Measurements from ENCODE around the gene NT5M. TPM values are rescaled to one million over a fixed set of nuclear protein-coding genes. Genes with fewer than 3 reads are reported as not detected.

Gene NT5M
- total RNA-seq, 2 donors from 2014 or later = 8.7 to 11.0 TPM

DNA sequence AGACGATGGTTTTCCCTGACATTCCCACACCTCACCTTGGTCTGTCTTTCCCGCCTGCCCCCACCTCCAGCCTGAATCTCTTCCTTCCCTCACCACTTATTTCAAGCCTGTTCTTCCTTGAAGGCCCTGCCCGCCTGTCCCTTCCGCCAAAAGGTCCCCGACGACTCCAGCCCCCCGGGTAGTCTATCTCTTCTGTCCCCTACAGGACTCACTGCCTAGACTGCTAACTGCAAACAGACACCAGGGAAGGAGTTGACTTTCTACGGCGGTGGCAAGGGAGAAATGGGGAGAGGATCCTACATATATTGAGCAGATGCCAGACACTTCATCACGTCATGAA is 53.7 kb downstream of the NT5M start:
- peaks cover 6% of the 10 kb centered on the region for H3K4me1 Mint-ChIP-seq (ENCODE audit: low read depth)
- peaks cover 5% of the 10 kb centered on the region for H3K27me3 Mint-ChIP-seq (ENCODE audit: low read depth)
- H3K27ac Mint-ChIP-seq = no peak overlapping the region
- ATAC-seq (replicated peaks in 1 of 2) (no peak), DNase-seq (no peak)
- H3K4me3 Mint-ChIP-seq = no peak overlapping the region
- peaks cover 0 to 3% of the 10 kb centered on the region in 2 donors for H3K36me3 Mint-ChIP-seq (ENCODE audit: insufficient read depth in 2 of 2)
- peaks cover 0 to 2% of the 10 kb centered on the region in 2 donors for H3K9me3 Mint-ChIP-seq

DNA sequence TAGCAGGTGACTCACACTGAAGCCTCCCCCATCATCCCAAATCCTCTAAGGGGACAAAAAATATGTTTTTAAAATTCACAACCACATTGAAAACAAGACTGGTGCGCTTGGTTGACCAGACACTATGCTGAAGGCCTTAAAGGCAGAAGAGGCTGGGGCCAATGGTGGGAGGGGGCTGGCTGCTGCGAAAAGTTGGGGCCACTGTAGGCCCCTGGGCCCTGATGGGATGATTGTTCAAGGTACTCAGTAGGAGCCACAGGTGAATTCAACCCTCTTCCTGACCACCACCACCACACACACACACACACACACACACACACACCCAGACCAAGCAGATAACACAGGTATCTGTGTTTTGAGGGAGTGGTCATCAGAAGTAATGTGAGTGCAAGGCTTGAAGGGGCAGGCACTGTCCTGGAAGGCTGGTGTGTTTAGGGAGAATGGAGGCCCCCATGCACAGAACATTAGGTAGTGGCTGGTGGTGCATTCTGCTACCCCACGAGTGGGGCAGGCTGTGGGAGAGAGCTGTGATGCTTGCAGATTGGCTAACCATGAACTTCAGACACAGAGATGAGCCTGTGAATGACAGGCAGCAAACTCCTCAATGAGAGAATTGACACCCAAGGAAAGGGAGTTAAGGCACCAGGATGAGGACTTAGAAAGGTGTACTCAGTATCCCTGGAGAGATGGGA is 55.0 kb downstream of the NT5M start:
- Mint-ChIP-seq H3K27me3 (ENCODE audit: low read depth) (peaks cover 5% of the 10 kb centered on the region), H3K4me3 (no peak overlapping the region), H3K27ac (no peak overlapping the region), H3K36me3 (ENCODE audit: insufficient read depth in 2 of 2) (peaks cover 0 to 3% of the 10 kb centered on the region in 2 donors), H3K9me3 (peaks cover 0 to 2% of the 10 kb centered on the region in 2 donors), H3K4me1 (ENCODE audit: low read depth) (peaks cover 6% of the 10 kb centered on the region)
- DNase-seq = no peak
- ATAC-seq (replicated peaks in 1 of 2) = no peak

DNA sequence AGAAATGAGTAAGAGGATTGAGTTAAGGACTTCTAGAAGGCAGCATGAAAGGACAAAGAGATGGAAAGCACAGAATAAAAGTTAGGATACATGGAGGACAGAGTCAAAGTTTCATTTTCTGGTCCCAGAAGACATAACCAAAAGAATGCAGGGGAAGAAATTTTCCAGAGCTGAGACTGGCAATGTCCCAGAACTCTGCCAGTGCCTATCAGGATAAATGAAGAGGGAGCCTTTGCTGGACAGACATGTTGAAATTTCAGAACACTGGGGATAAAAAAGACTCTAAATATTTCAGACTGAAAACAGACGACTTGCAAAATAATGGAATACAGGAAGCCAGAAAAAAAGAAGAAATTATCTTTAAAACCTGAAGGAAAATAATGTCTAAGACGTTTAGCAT is 55.7 kb downstream of the NT5M start:
- Mint-ChIP-seq H3K36me3 (ENCODE audit: insufficient read depth in 2 of 2) (peaks cover 0 to 3% of the 10 kb centered on the region in 2 donors), H3K4me3 (no peak overlapping the region), H3K4me1 (ENCODE audit: low read depth) (peaks cover 6% of the 10 kb centered on the region), H3K27ac (no peak overlapping the region), H3K9me3 (peaks cover 0 to 2% of the 10 kb centered on the region in 2 donors), H3K27me3 (ENCODE audit: low read depth) (peaks cover 5% of the 10 kb centered on the region)
- ATAC-seq (replicated peaks in 1 of 2) (no peak), DNase-seq (no peak)

DNA sequence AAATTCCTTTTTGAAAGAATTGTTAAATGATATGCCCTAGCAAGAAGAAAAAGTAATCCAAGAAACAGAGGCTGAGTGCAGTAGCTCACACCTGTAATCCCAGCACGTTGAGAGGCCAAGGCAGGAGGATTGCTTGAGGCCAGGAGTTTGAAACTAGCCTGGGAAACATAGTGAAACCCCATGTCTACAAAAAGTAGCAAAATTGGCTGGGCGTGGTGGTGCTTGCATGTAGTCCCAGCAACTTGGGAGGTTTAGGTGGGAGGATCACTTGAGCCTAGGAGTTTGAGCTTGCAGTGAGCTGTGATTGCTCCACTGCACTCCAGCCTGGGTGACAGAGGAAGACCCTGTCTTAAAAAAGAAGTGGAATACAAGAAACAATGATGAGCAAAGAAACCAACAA is 56.1 kb downstream of the NT5M start:
- Mint-ChIP-seq H3K4me1 (ENCODE audit: low read depth) (peaks cover 6% of the 10 kb centered on the region), H3K9me3 (peaks cover 0 to 2% of the 10 kb centered on the region in 2 donors), H3K36me3 (ENCODE audit: insufficient read depth in 2 of 2) (peaks cover 0 to 3% of the 10 kb centered on the region in 2 donors), H3K4me3 (no peak overlapping the region), H3K27ac (no peak overlapping the region), H3K27me3 (ENCODE audit: low read depth) (peaks cover 5% of the 10 kb centered on the region)
- DNase-seq (no peak), ATAC-seq (replicated peaks in 1 of 2) (no peak)

DNA sequence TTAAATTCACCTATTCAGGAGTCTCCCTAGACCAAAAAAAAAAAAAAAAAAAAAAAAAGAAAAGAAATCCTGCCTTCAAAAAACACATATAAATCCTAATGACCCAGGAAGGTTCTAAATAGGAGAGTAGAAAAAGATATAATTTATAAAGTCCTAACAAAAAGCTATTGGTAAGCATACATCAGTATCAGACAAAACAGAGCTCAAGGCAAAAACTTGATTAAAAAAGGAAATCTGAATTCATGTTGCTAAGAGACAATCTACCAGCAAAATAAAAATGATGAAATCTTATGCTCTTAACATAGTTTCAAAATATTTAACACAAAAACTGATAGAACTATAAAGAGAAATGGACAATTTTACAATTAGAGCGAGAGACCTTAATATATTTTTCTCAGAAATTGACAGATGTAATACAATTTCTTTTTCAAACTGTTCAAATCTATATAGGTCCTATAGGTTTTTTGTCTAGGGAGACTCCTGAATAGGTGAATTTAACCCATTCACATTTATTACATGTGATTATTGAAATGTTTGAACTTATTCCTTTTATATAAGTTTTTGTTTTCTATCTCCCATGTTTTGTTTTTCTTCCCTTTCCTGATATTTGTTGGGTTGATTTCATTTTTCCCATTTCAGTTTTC is 57.0 kb downstream of the NT5M start:
- Mint-ChIP-seq H3K4me3 (no peak overlapping the region), H3K27me3 (ENCODE audit: low read depth) (peaks cover 5% of the 10 kb centered on the region), H3K36me3 (ENCODE audit: insufficient read depth in 2 of 2) (peaks cover 0 to 3% of the 10 kb centered on the region in 2 donors), H3K4me1 (ENCODE audit: low read depth) (no peaks in the 10 kb centered on the region), H3K9me3 (peaks cover 0 to 2% of the 10 kb centered on the region in 2 donors), H3K27ac (no peak overlapping the region)
- no peak for DNase-seq
- no peak for ATAC-seq (replicated peaks in 1 of 2)

DNA sequence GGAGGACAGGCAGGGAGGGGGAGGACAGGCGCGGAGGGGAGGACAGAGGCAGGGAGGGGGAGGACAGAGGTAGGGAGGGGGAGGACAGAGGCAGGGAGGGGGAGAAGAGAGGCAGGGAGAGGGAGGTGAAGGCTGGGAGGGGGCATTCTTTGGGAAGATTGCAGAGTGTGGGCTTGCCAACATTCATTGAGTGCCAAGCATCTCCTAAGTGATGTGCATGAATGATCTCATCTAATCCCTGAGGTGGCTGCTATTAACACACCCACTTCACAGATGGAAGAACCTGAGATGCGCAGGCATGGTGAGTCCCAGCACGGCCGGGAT is 58.3 kb downstream of the NT5M start:
- H3K27ac Mint-ChIP-seq = no peak overlapping the region
- DNase-seq (no peak), ATAC-seq (replicated peaks in 1 of 2) (no peak)
- H3K36me3 Mint-ChIP-seq (ENCODE audit: insufficient read depth in 2 of 2) = peaks cover 0 to 3% of the 10 kb centered on the region in 2 donors
- peaks cover 0 to 2% of the 10 kb centered on the region in 2 donors for H3K9me3 Mint-ChIP-seq
- no peak overlapping the region for H3K4me3 Mint-ChIP-seq
- H3K27me3 Mint-ChIP-seq (ENCODE audit: low read depth) = peaks cover 5% of the 10 kb centered on the region
- no peaks in the 10 kb centered on the region for H3K4me1 Mint-ChIP-seq (ENCODE audit: low read depth)

DNA sequence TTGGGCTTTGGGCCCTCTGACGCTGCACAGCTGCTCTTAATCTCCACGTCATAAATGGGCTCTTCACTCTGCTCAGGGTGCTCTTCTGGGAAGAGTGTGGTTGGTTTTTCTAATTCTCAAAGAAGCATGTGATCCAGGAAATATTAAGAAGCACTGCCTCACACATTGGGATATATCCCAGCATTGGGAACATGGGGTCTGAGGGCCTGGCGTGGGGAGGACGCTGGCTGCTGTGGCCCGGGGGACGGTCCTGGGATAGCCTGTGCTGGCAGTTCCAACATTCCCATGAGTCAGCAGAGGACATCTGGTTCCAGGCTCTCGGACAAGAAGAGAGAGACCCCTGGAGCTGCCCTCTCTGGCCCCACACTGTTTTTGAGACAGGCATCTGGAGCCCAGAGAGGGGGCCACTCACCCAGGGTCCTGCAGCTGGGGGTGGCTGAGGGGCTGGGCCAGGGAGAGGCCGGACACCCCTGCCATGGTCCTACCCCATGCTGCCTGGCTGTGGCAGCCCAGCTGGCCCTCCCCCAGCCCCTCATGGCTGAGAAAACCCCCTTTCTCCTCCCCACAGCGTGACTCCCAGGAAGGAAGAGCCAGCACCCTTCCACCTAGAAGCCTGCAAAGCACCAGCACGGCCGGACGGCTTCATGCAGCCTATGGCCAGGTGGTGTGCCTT is 58.8 kb downstream of the NT5M start:
- Mint-ChIP-seq H3K4me3 (no peak overlapping the region), H3K27me3 (ENCODE audit: low read depth) (peaks cover 5% of the 10 kb centered on the region), H3K27ac (no peak overlapping the region), H3K36me3 (ENCODE audit: insufficient read depth in 2 of 2) (peaks cover 0 to 3% of the 10 kb centered on the region in 2 donors), H3K4me1 (ENCODE audit: low read depth) (no peaks in the 10 kb centered on the region), H3K9me3 (peaks cover 0 to 2% of the 10 kb centered on the region in 2 donors)
- ATAC-seq (replicated peaks in 1 of 2) = no peak
- no peak for DNase-seq

DNA sequence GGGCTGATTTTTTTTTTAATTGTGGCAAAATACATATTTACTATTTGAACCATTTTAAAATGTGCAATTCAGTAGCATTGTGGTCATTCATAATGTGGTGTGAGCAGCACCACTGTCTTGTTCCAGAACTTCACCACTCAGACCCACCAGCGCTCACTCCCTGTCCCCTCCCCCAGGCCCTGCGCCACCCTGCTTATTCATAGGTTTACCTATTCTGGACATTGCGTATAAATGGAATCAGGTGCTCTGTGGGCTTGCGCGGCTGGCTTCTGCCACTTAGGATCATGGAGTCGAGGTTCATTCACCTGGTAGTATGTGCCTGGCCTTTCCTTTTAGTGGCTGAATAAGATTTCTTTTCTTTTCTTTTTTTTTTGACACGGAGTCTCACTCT is 59.4 kb downstream of the NT5M start:
- Mint-ChIP-seq H3K4me3 (no peak overlapping the region), H3K9me3 (peaks cover 0 to 2% of the 10 kb centered on the region in 2 donors), H3K36me3 (ENCODE audit: insufficient read depth in 2 of 2) (peaks cover 0 to 3% of the 10 kb centered on the region in 2 donors), H3K4me1 (ENCODE audit: low read depth) (no peaks in the 10 kb centered on the region), H3K27ac (no peak overlapping the region), H3K27me3 (ENCODE audit: low read depth) (peaks cover 5% of the 10 kb centered on the region)
- no peak for ATAC-seq (replicated peaks in 1 of 2)
- no peak for DNase-seq

DNA sequence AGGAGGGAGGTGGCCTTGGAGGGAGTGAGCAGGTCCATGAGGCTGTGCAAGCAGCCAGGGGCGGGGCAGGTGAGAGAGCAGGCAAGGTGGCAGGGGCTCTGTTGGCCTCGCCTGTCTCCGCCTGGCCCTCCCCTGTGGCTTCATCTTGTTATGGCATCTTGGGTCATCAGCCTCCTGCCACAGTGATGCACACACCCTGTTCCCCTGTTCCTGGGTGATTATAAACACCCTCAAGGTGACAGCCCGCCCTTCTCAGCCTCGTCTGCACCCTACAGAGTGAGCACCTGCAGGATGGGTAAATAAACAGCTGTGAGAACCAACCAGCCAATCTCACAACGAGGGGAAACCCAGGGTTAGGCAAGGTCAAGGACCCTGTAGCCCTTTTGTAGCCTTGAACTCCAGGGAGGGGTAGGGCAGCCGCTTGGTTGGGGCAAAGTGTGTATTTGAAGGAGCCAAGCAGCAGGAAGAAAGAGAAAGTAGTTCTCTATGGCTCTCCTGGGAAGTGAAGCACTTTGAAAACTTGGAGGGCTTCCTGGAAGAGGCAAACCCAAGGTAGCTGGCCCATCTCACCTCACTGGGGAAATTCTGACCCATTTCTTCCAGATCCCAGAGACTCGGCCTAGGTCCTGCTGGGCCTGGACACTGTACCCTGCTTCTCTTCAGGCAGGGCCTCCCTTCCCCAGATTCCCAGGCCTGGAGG is 60.6 kb downstream of the NT5M start:
- Mint-ChIP-seq H3K4me3 (no peak overlapping the region), H3K27ac (no peak overlapping the region), H3K9me3 (peaks cover 0 to 2% of the 10 kb centered on the region in 2 donors), H3K4me1 (ENCODE audit: low read depth) (no peaks in the 10 kb centered on the region), H3K36me3 (ENCODE audit: insufficient read depth in 2 of 2) (peaks cover 0 to 2% of the 10 kb centered on the region in 2 donors), H3K27me3 (ENCODE audit: low read depth) (peaks cover 5% of the 10 kb centered on the region)
- DNase-seq (no peak), ATAC-seq (replicated peaks in 1 of 2) (no peak)

DNA sequence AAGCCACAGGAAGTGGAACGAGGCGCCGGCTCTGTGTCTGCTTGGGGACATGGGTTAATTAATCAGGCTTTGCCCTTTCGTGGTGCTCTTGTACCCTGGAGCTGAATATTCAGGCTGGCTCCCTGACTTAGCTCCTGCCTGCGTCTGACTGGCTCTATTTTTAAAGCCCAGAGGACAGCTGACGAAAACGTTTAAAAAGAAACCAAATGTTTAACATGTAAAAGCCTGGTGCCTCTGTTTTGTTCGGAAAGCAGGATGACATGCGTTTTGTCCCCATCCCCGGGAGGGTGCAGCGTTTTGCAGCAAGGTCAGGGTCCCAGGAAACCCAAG is 61.1 kb downstream of the NT5M start:
- H3K4me1 Mint-ChIP-seq (ENCODE audit: low read depth) = no peaks in the 10 kb centered on the region
- H3K4me3 Mint-ChIP-seq = no peak overlapping the region
- ATAC-seq (replicated peaks in 1 of 2) = no peak
- H3K27ac Mint-ChIP-seq = no peak overlapping the region
- no peak for DNase-seq
- H3K9me3 Mint-ChIP-seq = peaks cover 0 to 2% of the 10 kb centered on the region in 2 donors
- peaks cover 0 to 2% of the 10 kb centered on the region in 2 donors for H3K36me3 Mint-ChIP-seq (ENCODE audit: insufficient read depth in 2 of 2)
- peaks cover 5% of the 10 kb centered on the region for H3K27me3 Mint-ChIP-seq (ENCODE audit: low read depth)

DNA sequence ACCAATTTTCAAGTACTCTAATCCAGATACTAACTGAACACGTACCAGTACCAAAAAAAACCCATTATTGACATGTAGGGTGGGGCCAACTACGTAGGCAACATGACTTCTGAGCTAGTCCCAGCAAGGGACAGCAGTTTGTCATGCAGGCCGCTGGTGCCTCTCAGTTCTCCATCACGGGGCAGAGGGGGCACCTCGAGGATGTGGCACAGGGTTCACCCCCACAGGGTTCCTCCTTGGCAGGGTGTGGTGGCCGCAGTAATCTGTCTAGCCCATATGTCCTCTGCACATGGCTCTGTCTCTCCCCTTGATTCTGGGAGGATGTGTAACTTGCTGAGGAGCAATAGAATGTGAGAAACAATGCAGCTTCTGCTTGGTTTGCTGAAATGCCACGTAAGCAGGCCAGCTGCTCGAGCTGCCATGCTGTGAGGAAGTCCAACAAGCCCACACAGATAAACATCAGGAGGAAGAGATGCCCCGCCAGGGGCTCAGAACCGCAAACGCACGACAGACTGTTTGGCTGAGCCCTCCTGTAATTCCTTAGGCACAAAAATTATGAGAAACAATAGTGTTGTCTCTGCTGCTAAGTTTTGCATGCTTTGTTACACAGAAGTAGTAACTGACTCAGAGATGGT is 62.4 kb downstream of the NT5M start:
- no peak overlapping the region for H3K4me3 Mint-ChIP-seq
- no peaks in the 10 kb centered on the region for H3K9me3 Mint-ChIP-seq
- H3K36me3 Mint-ChIP-seq (ENCODE audit: insufficient read depth in 2 of 2) = no peaks in the 10 kb centered on the region
- no peak for DNase-seq
- H3K27ac Mint-ChIP-seq = no peak overlapping the region
- H3K4me1 Mint-ChIP-seq (ENCODE audit: low read depth) = no peaks in the 10 kb centered on the region
- peaks cover 5% of the 10 kb centered on the region for H3K27me3 Mint-ChIP-seq (ENCODE audit: low read depth)
- ATAC-seq (replicated peaks in 1 of 2) = no peak

DNA sequence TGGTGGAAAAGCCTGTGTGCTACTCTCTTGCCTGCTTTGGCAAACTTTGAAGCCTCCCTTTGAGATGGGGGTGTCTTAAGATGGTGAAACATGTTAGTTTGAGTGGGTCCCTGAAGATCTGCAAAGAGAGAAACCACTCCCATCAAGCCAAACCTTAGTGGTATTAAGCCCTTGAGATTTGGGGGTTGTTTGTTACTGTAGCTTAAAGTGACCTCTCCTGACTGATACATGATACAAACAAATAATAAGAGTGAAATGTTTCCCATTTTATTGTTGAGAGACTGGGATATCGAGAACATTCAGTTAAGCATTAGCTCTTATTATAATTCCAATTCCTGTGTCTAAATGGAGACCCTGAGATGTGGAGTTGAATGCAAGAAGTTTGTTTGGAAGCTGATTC is 63.1 kb downstream of the NT5M start:
- H3K9me3 Mint-ChIP-seq = no peaks in the 10 kb centered on the region
- no peak for DNase-seq
- H3K4me1 Mint-ChIP-seq (ENCODE audit: low read depth) = no peaks in the 10 kb centered on the region
- no peak overlapping the region for H3K27ac Mint-ChIP-seq
- no peak overlapping the region for H3K4me3 Mint-ChIP-seq
- peaks cover 2% of the 10 kb centered on the region for H3K27me3 Mint-ChIP-seq (ENCODE audit: low read depth)
- ATAC-seq (replicated peaks in 1 of 2) = no peak
- H3K36me3 Mint-ChIP-seq (ENCODE audit: insufficient read depth in 2 of 2) = no peaks in the 10 kb centered on the region
